ENCODE measurements around the gene OR11H6. TPM values are rescaled to one million over a fixed set of nuclear protein-coding genes. Genes with fewer than 3 reads are reported as not detected.
"Not testable (repeated sequence)": the region's sequence is repeated elsewhere in the genome, so short reads cannot be mapped to it uniquely, and the experiment has no call there.

Gene OR11H6
- total RNA-seq, 1 donor from 2014 or later = not detected

DNA sequence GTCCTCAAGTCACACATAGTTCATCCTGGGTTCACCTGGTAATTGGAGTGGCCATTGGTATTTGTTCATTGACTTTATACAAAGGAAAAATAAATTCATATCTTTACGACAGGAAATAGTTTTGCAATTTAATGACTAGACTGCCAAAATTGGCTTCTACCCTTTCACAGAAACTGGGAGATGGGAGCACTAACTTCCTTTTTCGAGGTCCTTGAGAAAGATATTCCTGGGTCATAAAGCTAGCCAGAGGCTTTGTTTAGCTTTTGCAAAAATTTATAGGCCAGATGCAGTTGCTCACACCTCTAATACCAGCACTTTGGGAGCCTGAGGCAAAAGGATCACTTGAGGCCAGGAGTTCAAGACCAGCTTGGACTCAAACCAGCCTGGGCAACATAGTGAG is 43.0 kb upstream of the OR11H6 start:
- no peak for DNase-seq
- Histone ChIP-seq H3K36me3 (no peaks in the 10 kb centered on the region), H3K27me3 (ENCODE audit: low read depth) (peaks cover 4% of the 10 kb centered on the region), H3K9me3 (replicated peaks) (no peaks in the 10 kb centered on the region), H3K27ac (replicated peaks) (no peak overlapping the region), H3K4me1 (no peaks in the 10 kb centered on the region), H3K4me3 (no peak overlapping the region)
- intact Hi-C loops (cut with micrococcal nuclease) = no loop called here
- TF ChIP-seq, protein P1, sequence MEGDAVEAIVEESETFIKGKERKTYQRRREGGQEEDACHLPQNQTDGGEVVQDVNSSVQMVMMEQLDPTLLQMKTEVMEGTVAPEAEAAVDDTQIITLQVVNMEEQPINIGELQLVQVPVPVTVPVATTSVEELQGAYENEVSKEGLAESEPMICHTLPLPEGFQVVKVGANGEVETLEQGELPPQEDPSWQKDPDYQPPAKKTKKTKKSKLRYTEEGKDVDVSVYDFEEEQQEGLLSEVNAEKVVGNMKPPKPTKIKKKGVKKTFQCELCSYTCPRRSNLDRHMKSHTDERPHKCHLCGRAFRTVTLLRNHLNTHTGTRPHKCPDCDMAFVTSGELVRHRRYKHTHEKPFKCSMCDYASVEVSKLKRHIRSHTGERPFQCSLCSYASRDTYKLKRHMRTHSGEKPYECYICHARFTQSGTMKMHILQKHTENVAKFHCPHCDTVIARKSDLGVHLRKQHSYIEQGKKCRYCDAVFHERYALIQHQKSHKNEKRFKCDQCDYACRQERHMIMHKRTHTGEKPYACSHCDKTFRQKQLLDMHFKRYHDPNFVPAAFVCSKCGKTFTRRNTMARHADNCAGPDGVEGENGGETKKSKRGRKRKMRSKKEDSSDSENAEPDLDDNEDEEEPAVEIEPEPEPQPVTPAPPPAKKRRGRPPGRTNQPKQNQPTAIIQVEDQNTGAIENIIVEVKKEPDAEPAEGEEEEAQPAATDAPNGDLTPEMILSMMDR (IDR thresholded peaks at IDR 0.05; ENCODE audit: borderline replicate concordance) = no peak

- TF ChIP-seq, protein P1 (IDR thresholded peaks at IDR 0.05; ENCODE audit: borderline replicate concordance) = no peak
- H3K27ac ChIP-seq (replicated peaks) = no peak overlapping the region
- no peak overlapping the region for H3K4me3 ChIP-seq
- H3K4me1 ChIP-seq = no peaks in the 10 kb centered on the region
- no peak for DNase-seq
- H3K36me3 ChIP-seq = no peaks in the 10 kb centered on the region
- no peaks in the 10 kb centered on the region for H3K9me3 ChIP-seq (replicated peaks)
- peaks cover 7% of the 10 kb centered on the region for H3K27me3 ChIP-seq (ENCODE audit: low read depth)
- intact Hi-C loops (cut with micrococcal nuclease) = no loop called here
Measured at GRCh38 chr14:20184181-20184580, 39.3 kb upstream of the OR11H6 start.

- Histone ChIP-seq H3K4me1 (no peaks in the 10 kb centered on the region), H3K9me3 (replicated peaks) (no peaks in the 10 kb centered on the region), H3K36me3 (no peaks in the 10 kb centered on the region), H3K27ac (replicated peaks) (no peak within 1 kb of the TSS), H3K27me3 (ENCODE audit: low read depth) (peaks cover 18% of the 10 kb centered on the region), H3K4me3 (no peak within 1 kb of the TSS)
- intact Hi-C loops (cut with micrococcal nuclease) = no loop called here
- TF ChIP-seq, protein P1 (IDR thresholded peaks at IDR 0.05; ENCODE audit: borderline replicate concordance) = no peak
- no peak for DNase-seq
Measured at GRCh38 chr14:20190596-20190995, 32.9 kb upstream of the OR11H6 start, which contains the start of gene OR11G2. OR11G2 (plus strand) TSS chr14:20190896; CDS start chr14:20197438, 6,542 bp downstream.

DNA sequence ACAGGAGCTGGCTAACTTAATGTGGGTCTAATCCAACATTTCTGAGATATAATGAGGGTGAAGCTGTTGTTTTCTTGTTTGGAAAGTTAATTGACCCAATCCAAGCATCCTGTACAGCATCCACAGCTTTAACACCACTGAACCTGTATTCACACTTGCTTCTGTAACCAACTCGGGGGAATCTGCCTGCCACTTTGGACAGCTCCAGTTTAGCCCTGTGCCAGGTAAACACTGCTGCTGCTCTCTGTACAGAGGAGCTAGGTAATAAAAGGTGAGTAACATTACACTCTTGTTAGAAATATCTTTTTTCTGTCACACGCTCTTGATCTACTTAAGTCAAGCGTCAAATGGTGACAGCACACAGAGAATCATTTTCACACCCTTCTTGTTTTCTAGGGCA is 32.1 kb upstream of the OR11H6 start:
- Histone ChIP-seq H3K27me3 (ENCODE audit: low read depth) (peaks cover 21% of the 10 kb centered on the region), H3K4me1 (no peaks in the 10 kb centered on the region), H3K9me3 (replicated peaks) (no peaks in the 10 kb centered on the region), H3K4me3 (no peak overlapping the region), H3K27ac (replicated peaks) (no peak overlapping the region), H3K36me3 (no peaks in the 10 kb centered on the region)
- no peak for DNase-seq
- intact Hi-C loops (cut with micrococcal nuclease) = no loop called here
- TF ChIP-seq, protein P1 (IDR thresholded peaks at IDR 0.05; ENCODE audit: borderline replicate concordance) = no peak

- TF ChIP-seq, protein P1 (IDR thresholded peaks at IDR 0.05; ENCODE audit: borderline replicate concordance) = no peak
- no peak for DNase-seq
- no peaks in the 10 kb centered on the region for H3K4me1 ChIP-seq
- intact Hi-C loops (cut with micrococcal nuclease) = no loop called here
- H3K27me3 ChIP-seq (ENCODE audit: low read depth) = peaks cover 18% of the 10 kb centered on the region
- no peaks in the 10 kb centered on the region for H3K9me3 ChIP-seq (replicated peaks)
- no peaks in the 10 kb centered on the region for H3K36me3 ChIP-seq
- no peak overlapping the region for H3K27ac ChIP-seq (replicated peaks)
- no peak overlapping the region for H3K4me3 ChIP-seq
Measured at GRCh38 chr14:20194101-20194500, 29.4 kb upstream of the OR11H6 start.

DNA sequence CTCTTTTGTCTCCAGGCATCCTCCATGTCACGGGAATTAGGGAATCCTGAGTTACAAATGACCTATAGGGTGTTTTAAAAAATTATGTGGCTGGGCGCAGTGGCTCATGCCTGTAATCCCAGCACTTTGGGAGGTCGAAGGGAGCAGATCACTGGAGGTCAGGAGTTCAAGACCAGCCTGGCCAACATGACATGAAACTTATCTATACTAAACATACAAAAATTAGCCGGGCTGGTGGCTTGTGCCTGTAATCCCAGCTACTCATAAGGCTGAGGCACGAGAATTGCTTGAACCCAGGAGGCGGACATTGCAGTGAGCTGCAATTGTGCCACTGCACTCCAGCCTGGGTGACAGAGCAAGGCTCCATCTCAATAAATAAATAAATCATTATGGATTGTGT is 28.3 kb upstream of the OR11H6 start:
- H3K27ac ChIP-seq (replicated peaks); DNase-seq; intact Hi-C loops (cut with micrococcal nuclease); H3K4me1 ChIP-seq; H3K36me3 ChIP-seq; H3K4me3 ChIP-seq; H3K9me3 ChIP-seq (replicated peaks): not testable (repeated sequence)
- peaks cover 27% of the 10 kb centered on the region for H3K27me3 ChIP-seq (ENCODE audit: low read depth)

Measured in left ventricle myocardium inferior (tissue), 1 donor.